GM18508 (cell line): Measurements from ENCODE around the gene EFCAB11.

Source experiments
- ATAC-seq: cut with Tn5 transposase; IDR thresholded peaks from one replicate; pipeline ENCODE4 v1.9.1; 2021; ENCODE audit warnings: moderate number of reproducible peaks; ENCODE audit not compliant: insufficient read depth, unreplicated experiment

The EFCAB11 gene

GRCh38 chr14:89954070-89955021 is at the start of gene EFCAB11:
Gene EFCAB11 (minus strand): TSS chr14:89954730. CDS start chr14:89954660, 70 bp downstream.
- ATAC-seq: peak; percentile 84

- no peak for ATAC-seq
Measured at GRCh38 chr14:90003526-90004307, 49.2 kb upstream of the EFCAB11 start.

- ATAC-seq: no peak
Measured at GRCh38 chr14:90000935-90001334, 46.4 kb upstream of the EFCAB11 start.

GRCh38 chr14:89996963-89997362 is 42.4 kb upstream of the EFCAB11 start:
- no peak for ATAC-seq

- ATAC-seq: no peak
Measured at GRCh38 chr14:89992273-89992672, 37.7 kb upstream of the EFCAB11 start.

- no peak for ATAC-seq
Measured at GRCh38 chr14:89990623-89991275, 36.2 kb upstream of the EFCAB11 start.

- ATAC-seq: no peak
Measured at GRCh38 chr14:89990218-89990617, 35.7 kb upstream of the EFCAB11 start.

GRCh38 chr14:89988787-89989186 is 34.3 kb upstream of the EFCAB11 start:
- ATAC-seq: no peak

- ATAC-seq: no peak
Measured at GRCh38 chr14:89987161-89987475, 32.6 kb upstream of the EFCAB11 start.

GRCh38 chr14:89986462-89987160 is 32.1 kb upstream of the EFCAB11 start:
- no peak for ATAC-seq

GRCh38 chr14:89983375-89983774 is 28.8 kb upstream of the EFCAB11 start:
- no peak for ATAC-seq

GRCh38 chr14:89978656-89979055 is 24.1 kb upstream of the EFCAB11 start:
- no peak for ATAC-seq

- no peak for ATAC-seq
Measured at GRCh38 chr14:89977668-89978067, 23.1 kb upstream of the EFCAB11 start.

- ATAC-seq: no peak
Measured at GRCh38 chr14:89973234-89973823, 18.8 kb upstream of the EFCAB11 start.

- ATAC-seq: no peak
Measured at GRCh38 chr14:89965839-89966238, 11.3 kb upstream of the EFCAB11 start.

- no peak for ATAC-seq
Measured at GRCh38 chr14:89963288-89963978, 8.9 kb upstream of the EFCAB11 start.

- ATAC-seq: no peak
Measured at GRCh38 chr14:89960914-89961313, 6.4 kb upstream of the EFCAB11 start.

- ATAC-seq: no peak
Measured at GRCh38 chr14:89959853-89960445, 5.4 kb upstream of the EFCAB11 start.

GRCh38 chr14:89958966-89959365 is 4.4 kb upstream of the EFCAB11 start:
- ATAC-seq: no peak
